Retinal pigment epithelial cell (primary cell): ENCODE results near the gene ANKRD42.
A peak's percentile ranks its signal among the peaks of the same experiment; 100 is the strongest.

Experiments used
- DNase-seq: peaks from one replicate; pipeline ENCODE4 v3.0.0-alpha.2; 2010; ENCODE audit warnings: low read depth
- H3K4me3 ChIP-seq: 2 replicates; pipeline ENCODE4 v1.5.1; 2011; ENCODE audit warnings: mild to moderate bottlenecking, low read length, control low read depth, moderate library complexity
- CTCF ChIP-seq: conservative IDR thresholded peaks from 2 replicates; pipeline ENCODE4 v1.5.1; 2011; ENCODE audit warnings: low read depth, low read length, control low read depth, inconsistent platforms

Gene ANKRD42

GRCh38 chr11:83193315-83194280 is at the start of gene ANKRD42:
Gene ANKRD42 (plus strand): TSS chr11:83193712. CDS start chr11:83194671, 959 bp downstream.
- peak within 1 kb of the TSS; percentile 70 for H3K4me3 ChIP-seq
- DNase-seq: peak; percentile 85
- no peak for TF ChIP-seq CTCF

GRCh38 chr11:83147895-83148294 is 45.6 kb upstream of the ANKRD42 start:
- no peak for TF ChIP-seq CTCF
- no peak overlapping the region for H3K4me3 ChIP-seq
- no peak for DNase-seq

- no peak for TF ChIP-seq CTCF
- H3K4me3 ChIP-seq: no peak overlapping the region
- no peak for DNase-seq
These were observed 43.1 kb upstream of the ANKRD42 start for GRCh38 chr11:83150450-83150849.

- no peak for TF ChIP-seq CTCF
- H3K4me3 ChIP-seq: no peak overlapping the region
- DNase-seq: no peak
These were observed 42.1 kb upstream of the ANKRD42 start for GRCh38 chr11:83151274-83151977.

- no peak for TF ChIP-seq CTCF
- H3K4me3 ChIP-seq: no peak overlapping the region
- no peak for DNase-seq
These were observed 41.2 kb upstream of the ANKRD42 start for GRCh38 chr11:83152264-83152663.

GRCh38 chr11:83153764-83154163 is 39.7 kb upstream of the ANKRD42 start:
- no peak for TF ChIP-seq CTCF
- H3K4me3 ChIP-seq: no peak overlapping the region
- no peak for DNase-seq
